K562 (cell line): ENCODE results near the gene RTP5.

Experiments
- ATF2 ChIP-seq: sonication (generic); formaldehyde crosslinking; IDR thresholded peaks from 2 replicates; pipeline ENCODE4 v1.8.1; 2022; ENCODE audit warnings: missing genetic modification reagents
- SRF ChIP-seq, 2 experiments: fragments of 250-450, 450-650 bp in 1 of 2; sonication (Bioruptor Pico) in 1 of 2; sonication (generic) in 1 of 2; formaldehyde crosslinking; IDR thresholded peaks; 2 replicates each; pipeline versions ENCODE4 v1.5.0 to v1.5.1; 2020 to 2022; ENCODE audit warnings: mild to moderate bottlenecking in 1 of 2, missing genetic modification reagents in 1 of 2
- TBP ChIP-seq: optimal IDR thresholded peaks from 2 replicates; pipeline ENCODE3; 2011; ENCODE audit warnings: low read depth, low read length, improper control_type of control experiment
- ZBTB11 ChIP-seq, 3 experiments: fragments of 200-800 bp in 1 of 3; fragments of 250-450 bp in 1 of 3; fragments of 450-650 bp in 1 of 3; sonication (Bioruptor Pico) in 1 of 3; sonication (Bioruptor generic) in 1 of 3; formaldehyde crosslinking in 1 of 3; IDR thresholded peaks; 2 replicates each; pipeline versions ENCODE4 v1.6.1 to v1.8.0; 2016 to 2022; ENCODE audit warnings: mild to moderate bottlenecking in 2 of 3, missing genetic modification characterization in 2 of 3, missing compliant biosample characterization in 1 of 3, moderate library complexity in 1 of 3
- ZBTB40 ChIP-seq, 2 experiments: fragments of 450-650 bp in 1 of 2; sonication (generic) in 1 of 2; formaldehyde crosslinking in 1 of 2; IDR thresholded peaks; 2 replicates each; pipeline versions ENCODE4 v1.7.1 to v1.9.0; 2016 to 2022; ENCODE audit warnings: inconsistent platforms in 1 of 2, mild to moderate bottlenecking in 1 of 2, missing genetic modification reagents in 1 of 2
- ZZZ3 ChIP-seq: fragments of 450-650 bp; IDR thresholded peaks from 2 replicates; pipeline ENCODE4 v1.6.1; 2016; ENCODE audit warnings: antibody characterized with exemption, mild to moderate bottlenecking, moderate library complexity
- TF ChIP-seq, protein P1 (sequence below): fragments of 250-450 bp; sonication (Bioruptor Pico); IDR thresholded peaks from 2 replicates; pipeline ENCODE4 v1.8.0; 2021; ENCODE audit warnings: borderline replicate concordance, mild to moderate bottlenecking, moderate library complexity; ENCODE audit not compliant: poor library complexity, severe bottlenecking

DNA sequence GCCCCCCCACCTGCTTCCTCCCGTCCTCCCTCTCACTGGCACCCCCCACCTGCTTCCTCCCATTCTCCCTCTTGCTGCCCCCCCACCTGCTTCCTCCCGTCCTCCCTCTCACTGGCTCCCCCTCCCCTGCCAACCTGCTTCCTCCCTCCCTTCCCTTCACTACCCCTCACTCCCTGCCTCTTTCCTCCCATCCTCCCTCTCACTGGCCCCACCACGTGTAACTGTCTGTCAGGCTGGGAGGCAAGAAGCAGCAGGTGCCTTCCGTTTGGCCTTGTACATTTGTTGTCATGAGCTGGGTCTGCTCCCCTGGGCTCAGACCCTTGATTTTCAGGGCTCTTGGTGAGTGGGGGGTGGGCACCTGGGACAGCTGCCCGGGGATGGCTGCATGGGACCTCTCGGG is 19.1 kb downstream of the RTP5 start:
- TF ChIP-seq ATF2 (CRISPR knock-in tag), result no peak
- TF ChIP-seq SRF (CRISPR knock-in tag; IDR thresholded peaks at IDR 0.05), result no peak
- TF ChIP-seq ZZZ3, result no peak
- no peak for TF ChIP-seq TBP
- TF ChIP-seq ZBTB40 (IDR thresholded peaks at IDR 0.05), result no peak
- no peak for TF ChIP-seq ZBTB40 (CRISPR knock-in tag; IDR thresholded peaks at IDR 0.05)
- TF ChIP-seq, protein P1, sequence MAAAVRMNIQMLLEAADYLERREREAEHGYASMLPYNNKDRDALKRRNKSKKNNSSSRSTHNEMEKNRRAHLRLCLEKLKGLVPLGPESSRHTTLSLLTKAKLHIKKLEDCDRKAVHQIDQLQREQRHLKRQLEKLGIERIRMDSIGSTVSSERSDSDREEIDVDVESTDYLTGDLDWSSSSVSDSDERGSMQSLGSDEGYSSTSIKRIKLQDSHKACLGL (CRISPR knock-in tag), result no peak
- no peak for TF ChIP-seq ZBTB11 (CRISPR knock-in tag; IDR thresholded peaks at IDR 0.05)
